Skin epidermis (tissue), 12 donors: ENCODE data around the gene SIK3.
A peak's percentile ranks its signal among the peaks of the same experiment; 100 is the strongest.

ENCODE experiments used
- H3K27ac ChIP-seq, 21 experiments: fragments of 200-600 bp; sonication (generic) in 11 of 21; one replicate each; pipeline ENCODE4 v1.5.0; 2020; ENCODE audit warnings: mild to moderate bottlenecking in 3 of 21, inconsistent platforms in 2 of 21, moderate library complexity in 2 of 21
- H3K4me3 ChIP-seq, 7 experiments: fragments of 200-600 bp; sonication (generic) in 2 of 7; one replicate each; pipeline ENCODE4 v1.5.0; 2020; ENCODE audit warnings: inconsistent platforms in 2 of 7, mild to moderate bottlenecking in 2 of 7, moderate library complexity in 1 of 7

SIK3 gene

DNA sequence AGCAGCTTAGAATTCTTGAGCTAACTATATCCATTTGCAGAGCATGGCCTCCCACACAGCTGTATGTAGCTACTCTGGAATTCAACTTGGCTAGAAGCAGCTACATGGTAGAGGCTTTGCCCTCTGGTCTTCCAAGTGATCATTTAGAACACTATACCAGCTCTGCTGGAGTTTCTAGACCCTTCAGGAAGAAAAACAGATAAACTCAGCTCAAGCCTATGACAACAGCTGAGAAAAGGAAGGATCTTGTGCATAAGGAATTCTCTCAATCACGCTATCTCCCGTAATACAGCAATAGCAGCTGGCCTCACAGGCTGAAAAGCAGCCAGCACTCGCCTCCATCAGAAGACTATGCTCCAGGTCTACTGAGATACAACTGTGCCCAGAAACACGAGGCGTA, 210.2 kb downstream of the SIK3 start:
- H3K27ac ChIP-seq = peak overlapping the region in 1 of 21 experiments; percentile 9
- H3K4me3 ChIP-seq = no peak overlapping the region

DNA sequence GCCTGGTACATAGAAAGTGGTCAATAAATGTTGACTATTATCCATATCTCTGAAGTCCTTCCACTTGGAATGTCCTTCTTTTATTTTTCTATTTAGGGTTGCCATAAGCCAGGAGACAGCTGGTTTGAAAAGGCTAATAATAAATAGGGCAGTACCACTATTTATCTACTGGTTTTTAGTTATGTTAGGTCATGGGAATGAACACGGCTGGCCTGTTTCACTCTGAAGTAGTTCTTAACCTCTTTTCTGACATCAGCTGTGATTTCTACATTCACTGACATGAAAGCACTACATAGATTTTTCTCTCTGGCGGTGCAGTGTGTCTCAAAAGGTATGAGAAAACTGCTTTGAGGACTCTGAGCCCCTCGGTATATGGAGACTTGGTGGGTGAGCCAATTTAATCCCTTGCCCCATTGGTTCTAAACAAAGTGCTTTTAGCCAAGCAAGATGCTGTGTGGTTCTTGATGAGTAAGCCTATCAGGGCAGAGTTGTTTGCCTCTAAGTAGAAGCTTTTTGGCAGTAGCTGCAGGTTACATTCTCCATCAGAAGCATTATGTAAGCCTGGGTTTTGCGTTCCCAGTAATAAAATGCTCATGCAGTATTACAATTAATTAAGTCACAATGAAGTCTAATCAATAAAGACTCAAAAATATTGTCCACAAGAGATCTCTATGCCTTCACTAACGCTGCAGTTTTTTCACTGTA, 212.1 kb downstream of the SIK3 start:
- Histone ChIP-seq H3K4me3 (no peak overlapping the region), H3K27ac (no peak overlapping the region)

DNA sequence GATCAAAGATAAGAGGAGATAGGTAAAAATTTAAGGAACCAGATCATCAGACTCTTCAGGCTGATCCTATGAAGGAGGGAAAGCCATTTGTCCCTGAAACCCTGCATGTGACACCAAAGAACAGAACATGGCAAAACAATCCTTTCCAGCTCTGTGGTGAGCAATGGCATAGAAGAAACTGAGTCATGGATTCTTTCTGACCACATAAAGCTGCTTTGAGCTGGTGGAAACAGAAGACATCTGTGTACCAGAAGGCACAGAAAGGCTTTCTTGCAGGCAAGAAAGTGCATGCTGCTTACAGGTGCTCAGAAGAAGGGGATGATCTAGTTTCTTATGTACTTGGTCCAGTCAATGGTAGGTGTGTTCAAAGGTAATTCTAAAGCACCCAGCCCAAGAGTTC, 215.8 kb downstream of the SIK3 start:
- Histone ChIP-seq H3K4me3 (no peak overlapping the region), H3K27ac (peak overlapping the region in 2 of 21 experiments; percentile 12 to 41)

DNA sequence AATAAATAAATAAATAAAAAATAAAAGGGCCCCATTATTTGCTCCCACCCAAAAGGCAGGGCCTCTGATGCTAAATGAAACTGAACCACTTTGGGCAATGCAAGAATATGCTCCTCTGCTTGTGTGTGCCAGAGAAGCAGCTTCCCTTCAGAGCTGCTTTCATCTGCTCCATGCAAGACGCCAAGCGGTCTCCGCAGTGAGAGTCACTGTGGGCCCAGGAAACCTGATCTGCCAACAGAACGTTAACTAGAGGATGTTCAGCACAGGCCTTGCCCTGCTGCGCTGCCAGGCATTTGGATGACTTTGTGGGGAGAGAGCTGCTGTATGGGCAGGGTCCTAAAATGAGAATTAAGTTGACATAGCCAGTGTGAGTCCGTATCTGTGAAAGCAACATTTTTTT, 217.1 kb downstream of the SIK3 start:
- H3K27ac ChIP-seq = peak overlapping the region in 2 of 21 experiments; percentile 17 to 41
- no peak overlapping the region for H3K4me3 ChIP-seq

DNA sequence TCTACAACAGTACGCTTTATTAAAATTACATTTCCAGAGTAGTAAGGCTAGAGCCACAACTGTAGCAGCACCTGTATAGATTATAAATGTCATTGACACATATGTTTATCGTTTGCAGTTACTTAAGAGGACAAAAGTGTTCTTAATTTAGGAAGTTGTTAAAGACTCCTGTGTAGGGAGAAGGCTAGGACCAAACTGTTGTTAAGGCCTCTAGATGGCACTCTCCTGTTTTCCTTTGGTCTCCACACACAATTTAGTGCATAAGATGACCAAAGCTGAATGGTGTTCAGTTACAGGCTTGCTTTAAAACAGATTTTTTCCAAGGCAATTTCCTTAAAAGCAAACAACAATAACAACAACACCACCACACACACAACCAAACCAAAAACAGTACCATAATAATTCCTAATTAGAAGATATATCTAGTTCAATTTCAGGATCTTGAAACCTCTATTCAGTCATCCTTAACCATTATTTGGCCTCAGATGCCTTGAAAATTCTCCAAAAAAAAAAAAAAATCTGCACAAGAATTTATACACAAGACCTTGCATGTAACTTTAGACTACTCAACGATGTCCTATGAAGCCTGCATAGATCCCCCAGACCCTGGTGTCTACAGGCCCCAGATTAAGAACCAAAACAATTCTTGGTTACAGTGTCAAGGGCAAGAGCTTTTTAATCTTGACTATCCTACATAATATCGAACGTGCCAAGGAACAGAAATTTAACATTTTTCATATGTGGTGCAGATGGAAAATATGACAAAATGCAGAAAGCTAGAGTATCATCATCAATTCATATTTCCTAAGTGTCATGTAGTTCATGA, 218.2 kb downstream of the SIK3 start:
- H3K27ac ChIP-seq = peak overlapping the region in 2 of 21 experiments; percentile 26 to 41
- H3K4me3 ChIP-seq = no peak overlapping the region

GRCh38 chr11:116876656-116877055, 221.6 kb downstream of the SIK3 start:
- no peak overlapping the region for H3K4me3 ChIP-seq
- H3K27ac ChIP-seq = peak overlapping the region in 1 of 21 experiments; percentile 26

DNA sequence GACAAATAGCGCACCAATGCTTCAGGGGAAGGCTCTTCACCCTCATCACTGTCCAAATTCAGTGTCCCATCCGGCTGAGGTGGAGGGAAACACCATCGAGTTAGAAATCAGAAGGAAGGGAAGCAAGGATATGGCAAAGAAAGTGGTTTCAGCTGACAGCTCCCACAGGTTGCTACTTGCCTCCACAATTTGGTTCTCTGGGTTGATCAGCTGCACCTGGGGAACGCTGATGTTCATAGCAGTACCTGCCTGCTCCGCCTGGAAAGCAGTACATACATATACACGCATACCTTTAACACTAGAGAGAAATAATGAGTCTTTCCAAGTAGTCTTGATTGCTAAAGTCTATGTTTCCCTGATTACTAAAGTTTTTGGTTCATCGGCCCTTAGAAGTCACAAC, 223.0 kb downstream of the SIK3 start:
- Histone ChIP-seq H3K27ac (peak overlapping the region in 1 of 21 experiments; percentile 11), H3K4me3 (no peak overlapping the region)

GRCh38 chr11:116874251-116874650, 224.0 kb downstream of the SIK3 start:
- no peak overlapping the region for H3K27ac ChIP-seq
- H3K4me3 ChIP-seq = no peak overlapping the region

GRCh38 chr11:116873381-116873780, 224.8 kb downstream of the SIK3 start:
- Histone ChIP-seq H3K27ac (peak overlapping the region in 1 of 21 experiments; percentile 14), H3K4me3 (no peak overlapping the region)

GRCh38 chr11:116871248-116871647, 227.0 kb downstream of the SIK3 start:
- Histone ChIP-seq H3K27ac (peak overlapping the region in 8 of 21 experiments; percentile 9 to 56 (median 42)), H3K4me3 (no peak overlapping the region)

DNA sequence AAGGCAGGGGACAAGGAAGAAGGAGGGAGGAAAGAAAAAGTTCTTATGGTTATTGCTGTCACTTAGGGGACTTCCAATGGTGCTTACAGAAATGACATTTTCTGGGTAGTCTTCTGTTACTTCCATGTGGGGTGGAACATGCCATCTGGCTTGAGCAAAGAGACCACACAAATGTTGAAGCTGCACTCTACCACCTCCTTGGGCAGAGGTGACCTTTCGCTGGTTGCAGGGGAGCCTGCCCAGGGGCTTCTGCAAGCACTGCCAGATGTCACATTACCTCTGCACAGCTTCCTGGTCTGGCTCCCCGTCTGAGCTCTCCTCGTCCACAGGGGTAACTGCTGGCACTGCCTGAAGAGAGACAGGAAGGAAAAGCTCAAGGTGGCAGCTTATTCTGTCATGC, 228.2 kb downstream of the SIK3 start:
- no peak overlapping the region for H3K4me3 ChIP-seq
- peak overlapping the region in 1 of 21 experiments; percentile 36 for H3K27ac ChIP-seq

- no peak overlapping the region for H3K27ac ChIP-seq
- H3K4me3 ChIP-seq = no peak overlapping the region
These were observed 228.6 kb downstream of the SIK3 start for GRCh38 chr11:116869610-116870009.

GRCh38 chr11:116868066-116868465, 230.2 kb downstream of the SIK3 start:
- Histone ChIP-seq H3K4me3 (no peak overlapping the region), H3K27ac (no peak overlapping the region)

GRCh38 chr11:116867619-116868018, 230.6 kb downstream of the SIK3 start:
- Histone ChIP-seq H3K27ac (no peak overlapping the region), H3K4me3 (no peak overlapping the region)

DNA sequence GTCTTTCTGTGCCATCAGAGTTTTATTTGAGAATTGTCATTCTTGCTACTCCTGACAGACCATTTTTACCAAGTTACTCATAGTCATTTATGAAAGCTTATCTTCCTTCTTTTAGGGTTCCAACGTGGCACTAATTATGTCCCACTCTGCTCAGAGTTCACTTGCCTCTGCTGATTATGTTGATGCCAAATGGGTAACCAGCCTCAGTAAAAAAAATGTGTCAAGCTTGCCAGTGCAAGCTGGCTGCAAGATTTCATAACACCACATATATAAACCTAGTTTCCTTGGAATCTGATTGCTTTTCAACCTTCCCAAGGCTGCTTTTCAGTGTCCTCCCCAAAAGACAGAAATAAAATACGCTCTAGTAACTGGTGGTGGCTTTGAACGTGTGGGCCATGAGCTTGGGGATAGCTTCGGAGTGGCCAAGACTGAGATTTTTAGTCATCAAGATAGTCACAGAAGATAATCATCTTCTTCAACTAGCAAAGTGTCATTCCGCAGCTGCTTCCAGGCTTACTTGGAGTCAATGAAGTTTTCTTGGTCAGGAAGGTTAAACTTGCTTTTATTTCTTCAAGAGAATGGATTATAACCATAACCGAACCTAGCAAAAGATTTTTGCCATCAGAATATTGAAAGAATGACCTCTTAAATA, 231.3 kb downstream of the SIK3 start:
- no peak overlapping the region for H3K4me3 ChIP-seq
- H3K27ac ChIP-seq = no peak overlapping the region

DNA sequence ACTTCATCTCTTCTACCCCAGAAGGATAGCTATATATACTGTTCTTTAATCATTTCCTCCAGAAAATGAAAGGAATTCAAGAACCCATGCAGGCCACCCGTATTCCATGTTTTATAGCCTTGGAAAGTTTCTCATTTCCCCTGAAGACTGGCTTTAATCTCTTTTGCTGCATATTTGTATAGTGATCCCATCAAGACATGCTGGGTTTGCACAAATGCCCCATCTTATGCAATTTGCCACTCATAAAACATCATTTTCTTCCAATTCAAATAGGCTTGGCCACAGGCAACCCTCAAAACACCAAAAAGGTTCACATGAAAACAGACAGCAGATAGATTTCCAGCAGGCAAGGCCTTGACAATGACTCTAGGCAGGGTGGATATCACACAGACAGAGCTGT, 232.5 kb downstream of the SIK3 start:
- peak overlapping the region in 2 of 21 experiments; percentile 14 to 21 for H3K27ac ChIP-seq
- H3K4me3 ChIP-seq = no peak overlapping the region

DNA sequence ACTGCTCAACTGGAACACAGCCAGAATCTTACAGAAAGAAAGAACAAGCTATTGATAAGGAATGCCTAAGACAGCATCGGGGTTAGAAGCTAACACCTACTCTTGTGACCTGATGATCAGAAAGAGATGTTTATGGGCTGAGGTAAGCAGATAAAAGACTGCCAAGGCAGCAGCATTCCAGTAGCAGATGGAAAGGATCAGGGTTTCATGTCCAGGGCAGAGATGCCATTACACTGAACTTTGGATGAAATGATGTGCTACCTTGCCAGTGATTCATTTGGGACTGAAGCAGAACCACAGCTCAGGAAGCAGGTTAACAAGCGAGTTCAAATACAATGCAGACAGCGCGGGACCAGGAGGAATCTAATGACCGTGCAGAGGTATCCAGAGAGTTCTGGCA, 233.7 kb downstream of the SIK3 start:
- no peak overlapping the region for H3K27ac ChIP-seq
- H3K4me3 ChIP-seq = no peak overlapping the region

DNA sequence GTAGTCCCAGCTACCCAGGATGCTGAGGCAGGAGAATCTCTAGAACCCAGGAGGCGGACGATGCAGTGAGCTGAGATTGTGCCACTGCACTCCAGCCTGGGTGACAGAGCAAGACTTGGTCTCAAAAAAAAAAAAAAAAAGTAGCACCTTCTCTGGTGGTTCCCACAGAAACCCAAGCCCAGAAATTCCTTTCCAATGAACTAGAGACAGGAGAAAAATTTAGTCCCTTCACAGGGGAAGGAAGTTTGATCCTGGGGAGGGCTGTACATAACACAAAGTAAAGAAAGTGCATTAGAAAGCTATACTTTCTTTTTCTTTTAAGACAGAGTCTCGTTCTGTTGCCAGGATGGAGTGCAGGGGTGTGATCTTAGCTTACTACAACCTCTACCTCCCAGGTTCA, 235.3 kb downstream of the SIK3 start:
- no peak overlapping the region for H3K27ac ChIP-seq

DNA sequence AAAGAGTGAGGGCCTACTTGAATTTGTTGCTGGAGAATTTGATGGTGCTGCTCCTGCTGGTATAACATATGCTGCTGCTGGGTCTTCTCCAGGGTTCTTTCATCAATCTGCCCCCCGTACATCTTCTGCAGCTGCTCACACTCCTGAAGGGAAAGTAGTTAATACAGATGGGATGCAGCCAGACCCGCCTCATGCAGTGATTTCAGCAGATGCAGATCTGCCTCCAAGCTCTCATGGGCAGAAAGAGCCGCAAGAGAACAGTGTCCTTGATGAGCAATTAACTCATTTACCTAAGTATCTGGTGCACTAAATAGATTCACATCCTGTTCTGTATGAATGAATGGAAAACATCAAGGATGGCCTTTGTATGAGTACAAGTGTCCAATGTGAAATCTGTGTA, 236.0 kb downstream of the SIK3 start:
- Histone ChIP-seq H3K4me3 (no peak overlapping the region), H3K27ac (no peak overlapping the region)

More for the DNA sequence above, 235.3 kb downstream of the SIK3 start:
- H3K4me3 ChIP-seq = no peak overlapping the region

DNA sequence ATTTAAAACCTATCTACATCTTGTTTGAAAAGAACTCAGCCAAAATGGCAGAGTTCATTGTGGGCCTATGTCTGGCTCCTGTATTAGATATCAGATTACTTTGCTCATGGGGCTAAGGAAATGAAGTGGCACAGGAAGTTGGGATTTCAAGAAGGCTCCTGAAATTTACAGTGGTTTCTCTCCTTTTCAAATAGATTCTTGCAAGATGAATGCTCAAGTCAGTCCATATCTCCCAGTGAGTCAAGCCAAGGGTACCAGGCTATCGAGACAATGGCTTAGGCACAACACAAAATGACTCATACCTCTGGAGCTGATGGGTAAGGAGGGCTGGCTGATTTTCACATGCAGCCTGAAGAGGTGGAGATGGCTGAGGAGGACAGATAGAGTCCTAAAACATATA, 236.7 kb downstream of the SIK3 start:
- H3K27ac ChIP-seq = no peak overlapping the region

DNA sequence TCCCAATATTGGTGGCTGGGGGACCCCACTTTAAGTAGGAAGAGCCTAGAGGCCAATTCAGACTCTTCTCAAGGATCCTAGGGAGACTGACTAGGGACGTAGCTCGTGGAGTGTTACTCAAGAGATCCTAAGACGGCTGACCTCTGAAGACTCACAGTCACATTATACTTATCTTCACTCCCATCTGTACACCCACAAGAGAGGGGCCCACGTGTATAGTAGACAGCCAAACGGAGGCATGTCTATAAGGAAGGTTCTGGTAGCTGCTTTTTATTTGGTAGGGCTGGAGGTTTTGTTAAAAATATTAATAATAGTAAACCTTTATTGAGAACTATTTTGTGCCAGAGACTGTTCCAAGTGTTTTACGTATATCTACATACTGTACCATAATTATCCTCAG, 237.9 kb downstream of the SIK3 start:
- Histone ChIP-seq H3K4me3 (no peak overlapping the region), H3K27ac (no peak overlapping the region)

More for the DNA sequence above, 236.7 kb downstream of the SIK3 start:
- H3K4me3 ChIP-seq = no peak overlapping the region
